A549 (cell line): ENCODE results near the gene SPIRE2. TPM values are rescaled to one million over a fixed set of nuclear protein-coding genes. Genes with fewer than 3 reads are reported as not detected.

Experiments used
- ATAC-seq, 2 experiments: fragments of 200-7000 bp in 1 of 2; fragments of >200 bp in 1 of 2; cut with Nextera tagmentation in 1 of 2; cut with Tn5 transposase in 1 of 2; 3 replicates each; pipeline versions ENCODE4 v1.8.0 to v1.9.1; 2018 to 2020; ENCODE audit warnings: mild to moderate bottlenecking in 1 of 2, moderate library complexity in 1 of 2
- CTCF ChIA-PET: fragments of 300-600 bp; sonication (Branson Sonifier 250); formaldehyde crosslinking; extraction: SDS; loops from one replicate; lab custom pipeline; 2021; ENCODE audit warnings: antibody characterized with exemption, inconsistent platforms; lab: Yijun Ruan, JAX
- POLR2A ChIA-PET: fragments of 350-600 bp; formaldehyde crosslinking; extraction: SDS; loops from one replicate; lab custom pipeline; 2021; ENCODE audit warnings: antibody characterized with exemption, inconsistent platforms; lab: Yijun Ruan, JAX
- DNase-seq, 2 experiments: peaks; one replicate each; pipeline versions ENCODE4 v3.0.0 to v3.0.0-alpha.2; 2011 to 2016; ENCODE audit warnings: low read depth in 1 of 2, low spot score in 1 of 2
- FAIRE-seq: peaks from 2 replicates; lab custom pipeline; 2011; peaks lifted over from hg19 to GRCh38; lab: Jason Lieb, UNC
- H3K27ac ChIP-seq, 2 experiments: fragments of >200 bp; sonication (Bioruptor Twin); formaldehyde crosslinking; 3 replicates each; pipeline ENCODE4 v1.5.1; 2016 to 2017
- H3K4me1 ChIP-seq: fragments of >200 bp; sonication (Bioruptor Twin); formaldehyde crosslinking; 3 replicates; pipeline ENCODE4 v1.6.1; 2016
- H3K4me2 ChIP-seq: fragments of >200 bp; sonication (Bioruptor Twin); formaldehyde crosslinking; 3 replicates; pipeline ENCODE4 v1.6.1; 2016
- H3K4me3 ChIP-seq: fragments of >200 bp; sonication (Bioruptor Twin); formaldehyde crosslinking; 3 replicates; pipeline ENCODE4 v1.5.1; 2016
- H3K9me3 ChIP-seq: fragments of >200 bp; sonication (Bioruptor Twin); formaldehyde crosslinking; 3 replicates; pipeline ENCODE4 v1.6.1; 2016
- BHLHE40 ChIP-seq: IDR thresholded peaks from 2 replicates; pipeline ENCODE4 v1.6.1; 2012; ENCODE audit warnings: low read depth, low read length, inconsistent platforms
- E2F6 ChIP-seq: IDR thresholded peaks from 2 replicates; pipeline ENCODE4 v1.6.1; 2012; ENCODE audit warnings: low read depth, borderline replicate concordance
- EHF ChIP-seq: fragments of 250-450 bp; sonication (Bioruptor Pico); IDR thresholded peaks from 2 replicates; pipeline ENCODE4 v1.5.0; 2020; ENCODE audit warnings: mild to moderate bottlenecking
- HMGXB4 ChIP-seq: fragments of 250-450 bp; sonication (Bioruptor Pico); IDR thresholded peaks from 2 replicates; pipeline ENCODE4 v1.5.0; 2021; ENCODE audit warnings: mild to moderate bottlenecking, moderate library complexity, borderline replicate concordance
- HOXA7 ChIP-seq: fragments of 250-450 bp; sonication (Bioruptor Pico); IDR thresholded peaks from 2 replicates; pipeline ENCODE4 v1.5.0; 2020; ENCODE audit warnings: mild to moderate bottlenecking, moderate library complexity
- JUN ChIP-seq, 2 experiments: fragments of >200 bp; sonication (Bioruptor Twin); formaldehyde crosslinking; IDR thresholded peaks; 2 replicates in 1 of 2; 3 replicates in 1 of 2; pipeline ENCODE4 v1.6.1; 2016 to 2017
- KDM1A ChIP-seq: fragments of 200-600 bp; sonication (generic); IDR thresholded peaks from 2 replicates; pipeline ENCODE4 v1.6.1; 2016; ENCODE audit warnings: low read depth, mild to moderate bottlenecking
- MYC ChIP-seq: IDR thresholded peaks from 2 replicates; pipeline ENCODE4 v1.6.1; 2012; ENCODE audit warnings: mild to moderate bottlenecking, inconsistent platforms, low read length, improper control_type of control experiment, borderline replicate concordance
- PHF8 ChIP-seq: fragments of 200-600 bp; sonication (generic); IDR thresholded peaks from 2 replicates; pipeline ENCODE4 v1.6.1; 2016; ENCODE audit warnings: low read depth, mild to moderate bottlenecking, antibody characterized with exemption, moderate library complexity, borderline replicate concordance
- POLR2A ChIP-seq: IDR thresholded peaks from 2 replicates; pipeline ENCODE4 v1.6.1; 2012; ENCODE audit warnings: mild to moderate bottlenecking, low read length
- RAD21 ChIP-seq, 2 experiments: fragments of >200 bp in 1 of 2; sonication (Bioruptor Twin) in 1 of 2; formaldehyde crosslinking in 1 of 2; IDR thresholded peaks in 1 of 2; conservative IDR thresholded peaks in 1 of 2; 2 replicates in 1 of 2; 3 replicates in 1 of 2; pipeline ENCODE4 v1.6.1; 2012 to 2018; ENCODE audit warnings: inconsistent platforms in 1 of 2
- RARB ChIP-seq: fragments of 250-450 bp; sonication (Bioruptor Pico); IDR thresholded peaks from 2 replicates; pipeline ENCODE4 v1.8.0; 2021; ENCODE audit warnings: mild to moderate bottlenecking, moderate library complexity
- RFX5 ChIP-seq: fragments of 450-650 bp; IDR thresholded peaks from 2 replicates; pipeline ENCODE4 v1.7.1; 2014; ENCODE audit warnings: antibody characterized with exemption, mild to moderate bottlenecking, moderate library complexity
- SMC3 ChIP-seq: fragments of >200 bp; sonication (Bioruptor Twin); formaldehyde crosslinking; IDR thresholded peaks from 3 replicates; pipeline ENCODE4 v1.6.1; 2018; ENCODE audit warnings: inconsistent platforms
- WGBS: methylation state at CpG from one replicate; pipeline ENCODE4 v1.1.6; 2017; ENCODE audit errors: missing lambda C conversion rate; 5-methylcytosine and 5-hydroxymethylcytosine counted together
- polyA plus RNA-seq, 4 experiments: library from polyadenylated mRNA; depleted of rRNA in 3 of 4; stranded (reverse); fragments of >200 nt; fragmentation: RNase III in 1 of 4; extraction: RNeasy Plus Mini Kit Qiagen cat#74134 plus additional on column Dnase treatment in 1 of 4; gene quantifications; 2 replicates in 3 of 4; 3 replicates in 1 of 4; pipeline ENCODE4 v1.2.3, GENCODE V29; 2011 to 2017
- TF ChIP-seq, protein P1 (sequence below): fragments of >200 bp; sonication (Bioruptor Twin); formaldehyde crosslinking; IDR thresholded peaks from 3 replicates; pipeline ENCODE4 v1.5.1; 2016
- TF ChIP-seq, protein P2 (sequence below): IDR thresholded peaks from 2 replicates; pipeline ENCODE4 v1.6.1; 2012

The SPIRE2 gene
- polyA plus RNA-seq, 2 of the 4 experiments (the other 2 are of a cell fraction): 6.0 to 9.9 TPM

DNA sequence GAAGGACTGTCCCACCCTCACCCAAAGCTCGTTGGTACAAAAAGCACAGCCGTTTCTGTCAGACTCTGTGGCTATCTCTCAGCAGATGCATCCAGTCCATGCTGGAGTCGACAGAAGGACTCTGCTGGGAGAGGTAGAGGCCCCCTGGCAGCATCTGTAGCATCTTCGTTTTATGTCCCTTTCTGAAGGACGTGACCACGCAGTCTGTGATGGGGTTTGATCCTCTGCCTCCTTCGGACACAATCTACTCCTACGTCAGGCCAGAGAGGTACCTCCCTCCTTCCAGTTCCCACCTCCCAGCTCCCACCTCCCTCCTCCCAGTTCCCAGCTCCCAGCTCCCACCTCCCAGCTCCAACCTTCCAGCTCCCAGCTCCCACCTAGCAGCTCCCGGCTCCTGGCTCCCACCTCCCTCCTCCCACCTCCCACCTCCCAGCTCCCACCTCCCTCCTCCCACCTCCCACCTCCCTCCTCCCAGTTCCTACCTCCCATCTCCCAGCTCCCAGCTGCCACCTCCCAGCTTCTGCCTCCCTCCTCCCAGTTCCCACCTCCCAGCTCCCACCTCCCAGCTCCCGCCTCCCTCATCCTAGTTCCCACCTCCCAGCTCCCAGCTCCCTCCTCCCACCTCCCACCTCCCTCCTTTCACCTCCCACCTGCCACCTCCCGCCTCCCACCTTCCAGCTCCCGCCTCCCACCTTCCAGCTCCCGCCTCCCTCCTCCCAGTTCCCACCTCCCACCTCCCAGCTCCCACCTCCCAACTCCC lies 79.0 kb downstream of the SPIRE2 start (continued):
- TF ChIP-seq E2F6: no peak
- TF ChIP-seq JUN (IDR thresholded peaks at IDR 0.05): no peak
- no peak for TF ChIP-seq PHF8
- no peak for TF ChIP-seq RARB (CRISPR knock-in tag)
- no peak for TF ChIP-seq HMGXB4
- no peak for TF ChIP-seq MYC
- TF ChIP-seq RFX5: no peak

GRCh38 chr16:89908236-89908635 lies 80.0 kb downstream of the SPIRE2 start:
- DNase-seq (no peak), ATAC-seq (no peak), FAIRE-seq (no peak)
- Histone ChIP-seq H3K4me1 (peaks cover 4% of the 10 kb centered on the region; the same call in 2 of the 3 replicates), H3K4me3 (no peak overlapping the region), H3K4me2 (no peak overlapping the region), H3K9me3 (peaks cover 7% of the 10 kb centered on the region; the same call in 1 of the 3 replicates), H3K27ac (no peak overlapping the region)
- 100% methylated on average over 2 of the region's 4 CpGs for WGBS
- TF ChIP-seq EHF (CRISPR knock-in tag) (no peak), BHLHE40 (no peak), KDM1A (peak; percentile 73; the same call in 1 of the 2 replicates)
- ChIA-PET CTCF (interaction anchor here (1.7 to 7.6 kb wide), 2 partner anchors 14 to 15 kb away, joined by 6 to 109 read pairs; partner anchors contain the start of genes MC1R and TUBB3), POLR2A (interaction anchor here (0.7 to 3.1 kb wide), 5 partner anchors 9 to 34 kb away, joined by 3 to 20 read pairs (median 6); partner anchors contain the start of genes MC1R, TCF25 and TUBB3)

DNA sequence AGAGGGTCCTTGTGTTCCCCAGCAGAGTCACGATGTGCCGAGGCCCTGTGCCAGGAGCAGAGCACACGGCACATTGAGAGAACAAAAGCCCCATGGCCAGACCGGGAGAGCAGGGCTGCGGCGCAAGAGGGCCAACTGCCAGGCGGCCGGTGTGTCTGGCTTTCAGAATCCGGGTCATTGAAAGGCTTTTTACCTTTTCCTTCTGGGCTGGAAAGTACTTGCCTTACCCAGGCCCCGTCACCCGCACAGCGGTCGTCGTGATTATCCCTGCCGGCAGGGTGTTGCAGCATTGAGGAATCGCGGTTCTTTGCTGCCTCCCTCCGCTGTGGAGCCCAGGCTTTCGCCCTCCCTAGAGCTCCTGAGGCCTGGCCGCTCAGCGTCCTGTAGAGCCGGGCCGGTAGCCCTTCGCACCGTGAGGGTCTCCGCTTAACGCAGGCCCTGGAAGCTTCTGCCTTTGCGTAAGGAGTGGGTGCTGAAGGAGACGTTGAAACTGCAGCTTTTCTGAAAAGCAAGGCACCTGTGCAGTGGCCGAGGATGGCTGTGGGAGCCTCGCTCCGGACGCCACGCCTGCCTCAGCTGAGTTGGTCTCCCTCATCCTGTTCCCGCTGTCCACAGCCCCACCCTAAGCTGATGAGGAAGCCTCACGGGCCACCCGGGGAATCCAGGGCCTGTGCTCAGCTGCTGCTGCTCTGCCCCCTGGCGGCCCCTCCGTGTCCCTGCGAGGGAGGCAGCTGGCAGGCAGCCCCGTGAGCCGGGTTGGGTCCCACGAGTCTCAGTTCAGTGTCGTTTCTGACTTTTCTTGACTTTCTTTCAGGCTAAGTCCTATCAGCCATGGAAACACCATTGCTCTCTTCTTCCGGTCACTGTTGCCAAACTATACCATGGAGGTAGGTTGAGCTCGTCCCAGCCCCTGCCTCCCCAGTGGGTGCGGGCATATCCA lies 81.8 kb downstream of the SPIRE2 start:
- no peak overlapping the region for H3K4me2 ChIP-seq
- CTCF ChIA-PET: interaction anchor here (0.7 to 7.6 kb wide), 32 partner anchors 9 to 210 kb away, joined by 3 to 109 read pairs (median 4); partner anchors contain the start of genes MC1R, SPATA2L and TUBB3
- peak; percentile 79 to 80 for DNase-seq
- H3K4me1 ChIP-seq: peaks cover 4% of the 10 kb centered on the region; the same call in 2 of the 3 replicates
- H3K27ac ChIP-seq: peak overlapping the region in 1 of 2 experiments; percentile 68; a peak in 3 of 6 replicates
- 76% methylated on average over 41 of the region's 47 CpGs for WGBS
- no peak for FAIRE-seq
- TF ChIP-seq, protein P1, sequence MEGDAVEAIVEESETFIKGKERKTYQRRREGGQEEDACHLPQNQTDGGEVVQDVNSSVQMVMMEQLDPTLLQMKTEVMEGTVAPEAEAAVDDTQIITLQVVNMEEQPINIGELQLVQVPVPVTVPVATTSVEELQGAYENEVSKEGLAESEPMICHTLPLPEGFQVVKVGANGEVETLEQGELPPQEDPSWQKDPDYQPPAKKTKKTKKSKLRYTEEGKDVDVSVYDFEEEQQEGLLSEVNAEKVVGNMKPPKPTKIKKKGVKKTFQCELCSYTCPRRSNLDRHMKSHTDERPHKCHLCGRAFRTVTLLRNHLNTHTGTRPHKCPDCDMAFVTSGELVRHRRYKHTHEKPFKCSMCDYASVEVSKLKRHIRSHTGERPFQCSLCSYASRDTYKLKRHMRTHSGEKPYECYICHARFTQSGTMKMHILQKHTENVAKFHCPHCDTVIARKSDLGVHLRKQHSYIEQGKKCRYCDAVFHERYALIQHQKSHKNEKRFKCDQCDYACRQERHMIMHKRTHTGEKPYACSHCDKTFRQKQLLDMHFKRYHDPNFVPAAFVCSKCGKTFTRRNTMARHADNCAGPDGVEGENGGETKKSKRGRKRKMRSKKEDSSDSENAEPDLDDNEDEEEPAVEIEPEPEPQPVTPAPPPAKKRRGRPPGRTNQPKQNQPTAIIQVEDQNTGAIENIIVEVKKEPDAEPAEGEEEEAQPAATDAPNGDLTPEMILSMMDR: peak; percentile 66
- TF ChIP-seq RAD21 (conservative IDR thresholded peaks at IDR 0.05 in 1 of 2, IDR thresholded peaks at IDR 0.05 in 1 of 2) (peak; percentile 43 to 55; a peak in 4 of 5 replicates), E2F6 (no peak), JUN (IDR thresholded peaks at IDR 0.05) (peak in 1 of 2 experiments; percentile 42; a peak in 1 of 5 replicates), POLR2A (0 out of 2 replicates have a peak, but pooled peaks have one; percentile 11), SMC3 (peak; percentile 53), HOXA7 (no peak)
- TF ChIP-seq, protein P2, sequence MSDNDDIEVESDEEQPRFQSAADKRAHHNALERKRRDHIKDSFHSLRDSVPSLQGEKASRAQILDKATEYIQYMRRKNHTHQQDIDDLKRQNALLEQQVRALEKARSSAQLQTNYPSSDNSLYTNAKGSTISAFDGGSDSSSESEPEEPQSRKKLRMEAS: peak; percentile 21; the same call in 1 of the 2 replicates
- POLR2A ChIA-PET: interaction anchor here (0.5 to 1.5 kb wide), 5 partner anchors 9 to 309 kb away, joined by 3 to 19 read pairs (median 4); partner anchors contain the start of genes MC1R, TCF25 and TUBB3
- H3K9me3 ChIP-seq: peaks cover 7% of the 10 kb centered on the region; the same call in 1 of the 3 replicates
- H3K4me3 ChIP-seq: no peak overlapping the region
- ATAC-seq: peak; percentile 64 to 87
